DND-41 (cell line): ENCODE measurements around the gene MAGEF1.

Experiments used
- EZH2 ChIP-seq: IDR thresholded peaks from 3 replicates; pipeline ENCODE4 v1.6.1; 2012; ENCODE audit warnings: borderline replicate concordance, low read depth, mild to moderate bottlenecking, moderate library complexity, low read length, inconsistent platforms; ENCODE audit not compliant: severe bottlenecking
- TF ChIP-seq, protein P1 (sequence below): IDR thresholded peaks from 2 replicates; pipeline ENCODE4 v1.5.1; 2012; ENCODE audit warnings: borderline replicate concordance, low read length, moderate library complexity, mild to moderate bottlenecking; ENCODE audit not compliant: poor library complexity, severe bottlenecking; ENCODE audit errors: extremely low read depth

DNA sequence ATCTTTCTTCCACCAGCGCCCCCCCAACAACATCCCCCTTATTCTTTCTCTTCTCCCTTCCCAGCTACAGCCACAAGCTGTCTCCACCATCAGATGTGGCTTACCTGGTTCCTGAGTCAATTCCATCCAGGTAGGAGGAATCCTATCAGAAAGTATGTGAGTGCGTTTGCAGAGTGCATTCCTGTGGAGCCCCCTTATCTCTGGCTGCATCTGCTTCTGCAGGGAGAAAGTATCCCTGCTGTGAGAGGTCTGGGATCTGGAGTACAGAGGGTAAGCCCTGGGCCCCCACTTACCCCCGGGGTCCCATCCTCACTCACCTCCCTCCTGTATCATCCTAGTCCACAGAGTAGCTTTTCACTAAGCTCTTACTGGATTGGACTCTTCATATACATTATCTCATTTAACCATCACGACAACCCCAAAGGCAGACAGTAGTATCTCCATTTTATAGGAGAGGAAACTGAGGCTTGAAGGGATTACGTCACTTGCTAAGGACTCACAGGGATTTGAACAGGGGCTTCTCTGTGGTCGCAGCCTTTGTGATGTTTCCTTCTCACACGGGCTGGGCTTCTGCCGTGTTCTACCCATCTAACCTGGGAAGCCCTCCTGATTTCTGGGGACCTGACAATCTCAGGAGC, 22.2 kb upstream of the MAGEF1 start:
- no peak for TF ChIP-seq EZH2
- TF ChIP-seq, protein P1, sequence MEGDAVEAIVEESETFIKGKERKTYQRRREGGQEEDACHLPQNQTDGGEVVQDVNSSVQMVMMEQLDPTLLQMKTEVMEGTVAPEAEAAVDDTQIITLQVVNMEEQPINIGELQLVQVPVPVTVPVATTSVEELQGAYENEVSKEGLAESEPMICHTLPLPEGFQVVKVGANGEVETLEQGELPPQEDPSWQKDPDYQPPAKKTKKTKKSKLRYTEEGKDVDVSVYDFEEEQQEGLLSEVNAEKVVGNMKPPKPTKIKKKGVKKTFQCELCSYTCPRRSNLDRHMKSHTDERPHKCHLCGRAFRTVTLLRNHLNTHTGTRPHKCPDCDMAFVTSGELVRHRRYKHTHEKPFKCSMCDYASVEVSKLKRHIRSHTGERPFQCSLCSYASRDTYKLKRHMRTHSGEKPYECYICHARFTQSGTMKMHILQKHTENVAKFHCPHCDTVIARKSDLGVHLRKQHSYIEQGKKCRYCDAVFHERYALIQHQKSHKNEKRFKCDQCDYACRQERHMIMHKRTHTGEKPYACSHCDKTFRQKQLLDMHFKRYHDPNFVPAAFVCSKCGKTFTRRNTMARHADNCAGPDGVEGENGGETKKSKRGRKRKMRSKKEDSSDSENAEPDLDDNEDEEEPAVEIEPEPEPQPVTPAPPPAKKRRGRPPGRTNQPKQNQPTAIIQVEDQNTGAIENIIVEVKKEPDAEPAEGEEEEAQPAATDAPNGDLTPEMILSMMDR: no peak
